ENCODE results near the gene TBL1X.

Gene TBL1X

DNA sequence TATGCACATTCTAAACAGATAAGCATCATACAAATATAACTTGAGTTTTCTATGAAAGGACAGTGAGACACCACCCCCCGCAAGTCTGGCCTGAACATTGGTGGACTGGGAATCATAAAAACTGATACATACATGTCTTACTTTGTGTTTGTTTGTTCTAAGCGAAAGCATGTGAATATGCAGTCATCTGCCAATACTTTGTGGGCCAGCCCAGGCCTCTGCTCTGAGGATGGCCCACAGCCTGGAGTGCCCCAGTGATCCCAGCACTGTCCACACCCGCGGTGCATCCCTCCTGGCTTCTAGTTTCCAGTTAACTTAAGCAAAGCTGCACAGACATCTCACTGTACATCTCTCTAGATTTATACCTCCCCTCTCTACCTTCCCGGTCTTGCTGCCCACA is 154.3 kb downstream of the TBL1X start:
- CTCF ChIA-PET: no interaction called here

DNA sequence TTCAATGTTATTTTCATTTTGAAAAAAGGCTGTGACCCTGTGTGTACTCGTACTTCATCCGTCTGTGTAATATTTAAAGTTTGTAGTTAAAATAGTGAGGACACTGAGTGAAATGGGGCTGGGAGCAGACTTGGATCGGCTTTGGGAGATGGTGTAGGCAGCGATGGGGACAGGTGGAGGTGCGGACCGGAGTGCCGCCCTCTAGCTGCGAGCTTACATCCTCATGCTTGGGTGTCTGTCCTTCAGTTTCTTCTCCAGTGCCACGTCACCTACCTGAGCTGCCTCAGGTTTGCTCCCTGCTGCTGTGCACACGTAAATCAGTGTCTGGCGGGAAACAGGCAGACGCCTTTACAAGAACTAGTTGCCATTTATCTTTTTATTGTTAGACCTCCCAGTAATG is 154.7 kb downstream of the TBL1X start:
- CTCF ChIA-PET: no interaction called here
- TF ChIP-seq, protein P1, sequence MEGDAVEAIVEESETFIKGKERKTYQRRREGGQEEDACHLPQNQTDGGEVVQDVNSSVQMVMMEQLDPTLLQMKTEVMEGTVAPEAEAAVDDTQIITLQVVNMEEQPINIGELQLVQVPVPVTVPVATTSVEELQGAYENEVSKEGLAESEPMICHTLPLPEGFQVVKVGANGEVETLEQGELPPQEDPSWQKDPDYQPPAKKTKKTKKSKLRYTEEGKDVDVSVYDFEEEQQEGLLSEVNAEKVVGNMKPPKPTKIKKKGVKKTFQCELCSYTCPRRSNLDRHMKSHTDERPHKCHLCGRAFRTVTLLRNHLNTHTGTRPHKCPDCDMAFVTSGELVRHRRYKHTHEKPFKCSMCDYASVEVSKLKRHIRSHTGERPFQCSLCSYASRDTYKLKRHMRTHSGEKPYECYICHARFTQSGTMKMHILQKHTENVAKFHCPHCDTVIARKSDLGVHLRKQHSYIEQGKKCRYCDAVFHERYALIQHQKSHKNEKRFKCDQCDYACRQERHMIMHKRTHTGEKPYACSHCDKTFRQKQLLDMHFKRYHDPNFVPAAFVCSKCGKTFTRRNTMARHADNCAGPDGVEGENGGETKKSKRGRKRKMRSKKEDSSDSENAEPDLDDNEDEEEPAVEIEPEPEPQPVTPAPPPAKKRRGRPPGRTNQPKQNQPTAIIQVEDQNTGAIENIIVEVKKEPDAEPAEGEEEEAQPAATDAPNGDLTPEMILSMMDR (IDR thresholded peaks at IDR 0.05; ENCODE audit: control extremely low read depth, extremely low read depth, low read depth, missing control alignments): no peak
- POLR2A ChIA-PET: no interaction called here
- DNase-seq (ENCODE audit: extremely low spot score): no peak

More for the DNA sequence above, 154.3 kb downstream of the TBL1X start:
- TF ChIP-seq, protein P1 (IDR thresholded peaks at IDR 0.05; ENCODE audit: control extremely low read depth, extremely low read depth, low read depth, missing control alignments): no peak
- POLR2A ChIA-PET: no interaction called here
- DNase-seq (ENCODE audit: extremely low spot score): no peak

DNA sequence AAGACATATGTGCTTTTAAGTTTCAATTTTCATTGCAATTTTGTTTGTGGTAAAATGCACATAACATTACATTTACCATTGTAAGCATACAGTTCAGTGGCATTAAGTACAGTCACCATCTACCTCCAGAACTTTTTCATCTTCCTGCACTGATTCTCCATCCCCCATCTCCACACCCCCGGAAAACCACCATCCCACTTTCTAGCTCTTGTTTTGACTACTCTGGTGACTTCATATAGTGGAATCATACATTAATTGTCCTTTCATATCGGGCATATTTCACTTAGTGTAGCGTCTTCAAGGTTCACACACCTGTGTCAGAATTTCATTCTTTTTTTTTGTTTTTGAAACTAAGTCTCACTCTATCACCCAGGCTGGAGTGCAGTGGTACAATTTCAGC is 157.3 kb downstream of the TBL1X start:
- ChIA-PET CTCF (no interaction called here), POLR2A (no interaction called here)
- TF ChIP-seq, protein P1 (IDR thresholded peaks at IDR 0.05; ENCODE audit: control extremely low read depth, extremely low read depth, low read depth, missing control alignments): no peak
- no peak for DNase-seq (ENCODE audit: extremely low spot score)

DNA sequence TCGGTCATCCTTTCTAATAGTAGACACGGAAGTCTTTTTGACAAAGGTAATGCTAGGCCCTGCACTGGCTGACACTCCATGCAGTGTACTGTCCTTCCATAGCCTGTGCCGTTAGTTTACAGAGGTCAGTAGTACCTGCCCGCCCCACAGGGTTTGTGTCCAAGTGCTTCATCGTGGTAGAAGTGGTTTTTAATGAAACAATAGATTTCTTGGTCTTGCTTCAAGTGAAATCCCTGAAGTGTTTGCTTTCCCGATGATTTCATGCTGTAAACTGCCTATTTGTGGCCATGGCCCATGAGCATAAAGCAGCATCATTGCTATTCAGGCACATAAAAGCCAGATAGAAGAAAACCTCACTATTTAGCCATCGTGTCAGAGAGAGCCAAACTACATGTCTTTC is 161.5 kb downstream of the TBL1X start:
- TF ChIP-seq, protein P1 (IDR thresholded peaks at IDR 0.05; ENCODE audit: control extremely low read depth, extremely low read depth, low read depth, missing control alignments): no peak
- ChIA-PET CTCF (no interaction called here), POLR2A (no interaction called here)
- DNase-seq (ENCODE audit: extremely low spot score): no peak

GRCh38 chrX:9627922-9628321 is 163.1 kb downstream of the TBL1X start:
- POLR2A ChIA-PET: no interaction called here
- TF ChIP-seq, protein P1 (IDR thresholded peaks at IDR 0.05; ENCODE audit: control extremely low read depth, extremely low read depth, low read depth, missing control alignments): no peak
- no peak for DNase-seq (ENCODE audit: extremely low spot score)
- CTCF ChIA-PET: no interaction called here

DNA sequence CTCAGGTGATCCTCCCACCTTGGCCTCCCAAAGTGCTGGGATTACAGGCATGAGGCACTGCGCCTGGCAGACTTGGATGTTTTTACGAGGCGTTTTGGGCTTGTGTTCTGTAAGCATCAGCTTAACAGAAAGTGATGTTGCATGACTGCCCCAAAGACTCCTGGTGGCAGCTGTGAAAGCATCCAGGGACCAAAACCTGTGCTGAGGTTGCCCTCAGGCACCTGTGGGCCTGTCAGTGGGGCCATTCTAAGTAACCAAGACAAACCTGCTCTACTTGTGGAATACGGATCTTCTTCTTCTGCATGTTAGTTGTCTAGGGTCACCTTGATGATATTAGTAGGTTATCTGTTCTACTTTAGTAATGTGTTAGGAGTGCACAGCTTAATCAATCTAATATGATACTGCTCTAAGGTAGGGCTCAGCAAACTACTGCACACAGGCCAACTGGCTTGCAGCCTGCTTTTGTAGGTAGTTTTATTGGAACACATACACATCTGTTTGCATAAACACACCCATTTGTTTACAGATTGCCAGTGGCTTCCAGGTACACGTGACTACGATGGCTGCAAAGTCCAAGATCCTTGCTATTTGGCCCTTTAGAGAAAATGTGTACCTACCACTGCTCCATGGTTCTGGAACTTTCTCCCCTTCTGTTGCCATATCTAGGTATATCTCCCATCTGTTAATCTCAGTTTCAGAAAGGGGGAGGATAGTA is 164.1 kb downstream of the TBL1X start:
- CTCF ChIA-PET: no interaction called here

More for the DNA sequence above, 164.1 kb downstream of the TBL1X start:
- POLR2A ChIA-PET: no interaction called here
- TF ChIP-seq, protein P1 (IDR thresholded peaks at IDR 0.05; ENCODE audit: control extremely low read depth, extremely low read depth, low read depth, missing control alignments): no peak
- no peak for DNase-seq (ENCODE audit: extremely low spot score)

Data from GM10248 (cell line).